GM20000 (cell line): Measurements from ENCODE around the gene CABYR.

ENCODE experiments used
- DNase-seq: peaks from one replicate; pipeline ENCODE4 v3.0.0; 2012; ENCODE audit warnings: low spot score
- TF ChIP-seq, protein P1 (sequence below): IDR thresholded peaks from 2 replicates; pipeline ENCODE4 v1.5.1; 2012; ENCODE audit warnings: mild to moderate bottlenecking, control low read depth; ENCODE audit errors: extremely low read depth, missing control alignments

Gene CABYR

DNA sequence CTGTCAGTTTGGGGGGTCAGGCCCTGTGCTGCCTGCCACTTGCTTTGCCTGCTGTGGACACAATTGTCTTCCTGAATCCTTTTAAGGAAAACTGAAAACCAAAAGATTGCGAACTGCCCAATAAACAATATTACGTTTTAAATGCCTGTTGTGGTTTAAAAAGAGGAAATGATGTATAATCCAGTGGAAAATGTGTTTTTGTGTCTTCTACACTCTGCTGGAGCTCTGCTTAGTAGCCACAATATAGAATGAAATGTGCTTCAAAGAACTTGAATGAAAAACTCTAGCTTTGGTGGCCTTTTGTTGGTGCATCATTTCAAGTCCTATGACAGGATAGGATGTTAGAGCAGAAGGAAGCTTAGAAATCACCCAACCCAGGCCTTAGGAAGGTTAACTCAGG is 23.2 kb upstream of the CABYR start:
- TF ChIP-seq, protein P1, sequence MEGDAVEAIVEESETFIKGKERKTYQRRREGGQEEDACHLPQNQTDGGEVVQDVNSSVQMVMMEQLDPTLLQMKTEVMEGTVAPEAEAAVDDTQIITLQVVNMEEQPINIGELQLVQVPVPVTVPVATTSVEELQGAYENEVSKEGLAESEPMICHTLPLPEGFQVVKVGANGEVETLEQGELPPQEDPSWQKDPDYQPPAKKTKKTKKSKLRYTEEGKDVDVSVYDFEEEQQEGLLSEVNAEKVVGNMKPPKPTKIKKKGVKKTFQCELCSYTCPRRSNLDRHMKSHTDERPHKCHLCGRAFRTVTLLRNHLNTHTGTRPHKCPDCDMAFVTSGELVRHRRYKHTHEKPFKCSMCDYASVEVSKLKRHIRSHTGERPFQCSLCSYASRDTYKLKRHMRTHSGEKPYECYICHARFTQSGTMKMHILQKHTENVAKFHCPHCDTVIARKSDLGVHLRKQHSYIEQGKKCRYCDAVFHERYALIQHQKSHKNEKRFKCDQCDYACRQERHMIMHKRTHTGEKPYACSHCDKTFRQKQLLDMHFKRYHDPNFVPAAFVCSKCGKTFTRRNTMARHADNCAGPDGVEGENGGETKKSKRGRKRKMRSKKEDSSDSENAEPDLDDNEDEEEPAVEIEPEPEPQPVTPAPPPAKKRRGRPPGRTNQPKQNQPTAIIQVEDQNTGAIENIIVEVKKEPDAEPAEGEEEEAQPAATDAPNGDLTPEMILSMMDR, result no peak
- DNase-seq, result no peak

DNA sequence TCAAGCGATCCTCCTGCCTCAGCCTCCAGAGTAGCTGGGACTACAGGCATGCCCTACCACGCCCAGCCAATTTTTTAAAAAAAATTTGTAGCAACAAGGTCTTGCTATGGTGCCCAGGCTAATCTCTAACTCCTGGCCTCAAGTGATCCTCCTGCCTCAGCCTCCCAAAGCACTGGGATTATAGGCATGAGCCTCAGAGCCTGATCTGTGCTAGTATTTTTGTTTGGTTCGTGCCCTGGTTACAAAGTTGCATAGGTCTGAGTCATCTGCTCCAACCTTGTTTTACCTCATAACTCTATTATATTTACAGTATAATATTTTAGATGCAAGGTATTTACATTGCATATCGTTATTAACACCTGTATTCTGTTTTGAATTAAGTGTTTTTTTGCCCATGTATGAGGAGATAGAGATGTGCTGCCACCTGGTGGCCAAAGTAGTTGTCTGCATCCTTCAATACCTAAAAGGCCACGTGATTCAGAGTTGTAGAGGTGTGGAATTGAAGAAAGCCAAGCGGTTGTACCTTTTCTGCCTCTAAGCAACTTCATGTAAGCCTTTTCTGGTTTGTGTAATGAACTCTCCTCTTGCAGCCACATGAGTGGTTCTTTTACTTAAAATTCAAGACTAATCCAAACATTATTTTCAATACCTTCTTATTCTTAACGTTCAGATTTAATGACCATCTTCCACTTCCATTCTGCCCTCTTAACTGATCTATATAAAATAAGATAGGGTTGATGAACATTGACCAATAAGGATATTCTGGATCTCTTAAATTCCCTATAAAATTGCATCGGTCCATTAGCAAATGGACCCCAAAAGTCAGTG is 19.9 kb upstream of the CABYR start:
- TF ChIP-seq, protein P1, result peak; percentile 78
- DNase-seq, result peak; percentile 66

DNA sequence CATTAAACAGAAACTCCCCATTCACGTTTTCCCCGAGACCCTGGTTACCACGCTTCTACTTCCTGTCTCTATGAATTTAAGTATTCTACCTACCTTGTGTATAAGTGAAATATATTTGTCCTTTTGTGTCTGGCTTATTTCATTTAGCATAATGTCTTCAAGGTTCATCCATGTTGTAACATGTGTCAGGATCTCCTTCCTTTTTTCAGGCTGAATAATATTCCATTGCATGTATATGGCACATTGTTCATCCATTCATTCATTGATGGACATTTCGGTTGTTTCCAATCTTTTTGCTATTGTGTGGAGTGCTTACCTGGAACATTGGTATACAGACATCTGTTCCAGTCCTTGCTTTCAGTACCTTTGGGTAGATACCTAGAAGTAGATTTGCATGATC is 18.2 kb upstream of the CABYR start:
- TF ChIP-seq, protein P1, result no peak
- no peak for DNase-seq

DNA sequence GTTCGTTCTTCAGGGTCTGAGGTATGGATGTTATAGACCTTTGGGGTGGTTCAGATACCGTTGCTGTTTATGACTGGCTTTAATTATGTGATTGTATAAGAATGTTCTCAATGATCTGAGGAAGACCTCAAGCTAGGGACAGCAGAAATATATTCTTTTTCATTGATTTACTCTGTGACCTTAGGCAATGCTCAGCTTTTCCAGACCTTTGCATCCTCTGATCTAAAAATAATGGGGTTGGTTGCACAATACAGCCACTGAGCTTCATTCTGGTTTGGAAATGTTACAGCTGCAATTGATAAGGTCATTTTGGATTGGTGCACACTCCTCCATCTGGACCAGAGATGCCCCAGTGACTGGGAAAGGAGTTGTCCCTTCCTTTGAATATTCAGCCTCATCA is 17.2 kb upstream of the CABYR start:
- DNase-seq, result no peak
- TF ChIP-seq, protein P1, result no peak

DNA sequence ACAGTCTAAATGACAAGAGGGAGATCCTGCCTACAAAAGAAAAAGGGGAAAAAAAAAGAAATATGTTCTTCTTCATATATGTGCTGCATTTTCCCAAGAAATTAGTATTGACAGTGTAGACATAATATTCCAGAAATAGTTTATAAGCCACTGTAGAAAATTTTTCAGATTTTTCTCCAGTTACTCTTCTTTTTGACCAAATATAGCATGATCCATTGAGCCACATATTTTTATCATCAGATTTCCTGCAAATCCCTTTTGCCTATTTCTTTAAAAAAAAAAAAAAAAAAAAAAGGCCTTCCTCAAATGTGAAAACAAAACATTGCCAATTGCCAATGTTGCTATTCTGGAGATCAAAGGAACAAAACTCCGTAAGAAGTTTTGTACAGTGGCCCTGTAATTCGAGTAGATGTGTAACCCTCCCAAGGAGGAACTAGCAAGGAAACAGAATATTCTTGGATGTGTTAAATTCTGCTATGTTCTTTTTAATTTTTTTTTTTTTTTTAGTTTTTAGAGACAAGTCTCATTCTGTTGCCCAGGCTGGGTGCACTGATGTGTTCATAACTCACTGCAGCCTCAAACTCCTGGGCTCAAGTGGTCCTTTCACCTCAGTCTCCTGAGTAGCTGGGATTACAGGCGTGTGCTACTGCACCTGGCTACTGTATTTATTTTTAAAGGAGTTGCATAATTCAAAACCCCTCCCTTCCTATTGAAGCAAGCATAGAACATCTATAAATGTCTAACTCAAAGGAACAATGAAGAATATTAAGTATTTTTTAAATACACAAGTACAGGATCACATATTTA is 12.5 kb upstream of the CABYR start:
- TF ChIP-seq, protein P1, result no peak
- no peak for DNase-seq

DNA sequence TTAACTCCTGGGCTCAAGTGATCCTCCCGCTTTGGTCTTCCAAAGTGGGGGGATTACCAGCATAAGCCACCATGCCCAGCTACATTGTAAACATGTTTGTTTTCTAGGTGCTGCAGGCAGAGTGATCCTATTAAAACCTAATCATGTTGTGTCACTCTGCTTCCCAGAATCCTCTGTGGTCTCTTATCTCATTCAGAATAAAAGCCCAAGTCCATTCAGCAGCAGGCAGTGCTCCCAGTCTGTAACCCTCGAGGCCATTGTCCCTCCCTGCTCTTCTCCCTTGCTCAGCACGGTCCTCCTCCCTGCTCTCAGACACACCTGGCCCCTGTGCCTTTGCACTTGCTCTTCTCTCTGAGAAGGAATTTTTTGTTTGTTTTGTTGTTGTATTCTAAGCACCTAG is 11.1 kb upstream of the CABYR start:
- TF ChIP-seq, protein P1, result no peak
- no peak for DNase-seq

DNA sequence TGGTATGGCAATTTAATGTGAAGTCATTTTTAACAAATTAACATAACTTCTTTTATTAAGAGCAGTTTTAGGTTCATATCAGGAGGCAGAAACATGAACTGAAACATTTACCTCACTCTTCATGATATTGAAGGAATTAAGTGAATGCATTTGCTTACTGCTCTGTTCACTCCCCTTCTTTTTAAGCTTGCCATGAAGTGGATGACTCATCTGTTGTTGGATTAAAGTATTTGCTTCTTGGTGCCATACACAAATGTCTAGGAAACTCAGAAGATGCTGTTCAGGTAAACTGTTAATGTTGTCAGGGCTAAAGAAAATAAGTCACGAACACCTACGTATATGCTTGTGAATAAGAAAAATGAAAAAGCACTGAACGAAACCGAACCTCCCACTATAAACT is 10.2 kb upstream of the CABYR start:
- TF ChIP-seq, protein P1, result no peak
- no peak for DNase-seq
